ENCODE results near the gene TMEM245. TPM values are rescaled to one million over a fixed set of nuclear protein-coding genes. Genes with fewer than 3 reads are reported as not detected.

Gene TMEM245
- total and polyA plus RNA-seq, 10 of the 15 experiments (the other 5 are each of a cell fraction or from before 2014, with no cell fraction given) = 7.4 to 36.1 (median 19.0) TPM

DNA sequence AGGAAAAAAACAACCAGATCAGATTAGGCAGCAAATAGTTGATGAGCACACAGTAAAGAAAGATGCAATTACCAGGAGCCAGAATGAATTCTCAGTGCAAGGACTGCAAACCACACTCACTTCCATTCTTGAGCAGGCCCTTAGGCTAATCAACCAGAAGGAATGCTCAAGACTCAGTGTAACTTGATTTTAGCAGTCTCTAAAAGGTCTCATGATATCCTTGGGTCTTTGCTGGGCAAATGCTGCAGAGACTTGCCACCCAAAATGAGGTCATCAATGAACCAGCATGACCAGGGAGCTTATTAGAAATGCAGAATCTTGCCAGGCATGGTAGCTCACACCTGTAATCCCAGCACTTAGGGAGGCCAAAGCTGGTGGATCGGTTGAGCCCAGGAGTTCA is 20.1 kb upstream of the TMEM245 start:
- FAIRE-seq (no peak), DNase-seq (ENCODE audit: low read depth, low spot score) (no peak), ATAC-seq (no peak)
- Histone ChIP-seq H3K27ac (ENCODE audit: control insufficient read depth, insufficient read depth) (no peak overlapping the region), H2AFZ (ENCODE audit: control insufficient read depth, low read depth, low read length) (no peak overlapping the region), H3K27me3 (replicated peaks in 1 of 2; ENCODE audit: control insufficient read depth in 2 of 2, insufficient read depth in 2 of 2, low read length in 1 of 2) (no peaks in the 10 kb centered on the region), H3K36me3 (ENCODE audit: control insufficient read depth in 2 of 2, insufficient read depth in 2 of 2, low read length in 1 of 2) (no peaks in the 10 kb centered on the region), H3K9ac (ENCODE audit: control insufficient read depth, insufficient read depth, low read length) (no peak overlapping the region), H3K4me2 (ENCODE audit: control insufficient read depth, insufficient read depth) (no peak overlapping the region), H4K20me1 (ENCODE audit: control insufficient read depth, insufficient read depth) (no peaks in the 10 kb centered on the region), H3K4me3 (no peak overlapping the region), H3K9me3 (replicated peaks; ENCODE audit: control insufficient read depth, insufficient read depth, low read length) (no peaks in the 10 kb centered on the region), H3K4me1 (ENCODE audit: control insufficient read depth, insufficient read depth, low read length) (no peaks in the 10 kb centered on the region), H3K79me2 (ENCODE audit: control insufficient read depth, insufficient read depth, low read length) (no peaks in the 10 kb centered on the region)
- RAD21 ChIA-PET (ENCODE audit: unreplicated experiment) = no interaction called here
- no TSS peak for BruUV-seq (replicated peaks)
- SMC1A ChIA-PET (ENCODE audit: uncharacterized antibody, unreplicated experiment) = interaction anchor here (0.9 kb wide), 1 partner anchor 22 kb away, joined by 3 read pairs; no protein-coding TSS in a partner anchor
- in situ Hi-C loops (cut with MboI) = no loop called here
- intact Hi-C loops (cut with micrococcal nuclease; ENCODE audit: unreplicated experiment) = no loop called here
- WGBS (ENCODE audit: insufficient coverage, insufficient replicate concordance, low lambda C conversion rate, missing lambda C conversion rate) = 41% methylated on average over 1 of the region's 1 CpG
- CTCF ChIA-PET = no interaction called here
- TF ChIP-seq TCF12 (IDR thresholded peaks at IDR 0.05; ENCODE audit: low read depth, low read length) = no peak
- TF ChIP-seq POLR2AphosphoS5 (IDR thresholded peaks at IDR 0.05; ENCODE audit: low read length) = no peak
- no peak for TF ChIP-seq MYB (IDR thresholded peaks at IDR 0.05; ENCODE audit: borderline replicate concordance, low read depth, low read length)
- TF ChIP-seq, protein P1, sequence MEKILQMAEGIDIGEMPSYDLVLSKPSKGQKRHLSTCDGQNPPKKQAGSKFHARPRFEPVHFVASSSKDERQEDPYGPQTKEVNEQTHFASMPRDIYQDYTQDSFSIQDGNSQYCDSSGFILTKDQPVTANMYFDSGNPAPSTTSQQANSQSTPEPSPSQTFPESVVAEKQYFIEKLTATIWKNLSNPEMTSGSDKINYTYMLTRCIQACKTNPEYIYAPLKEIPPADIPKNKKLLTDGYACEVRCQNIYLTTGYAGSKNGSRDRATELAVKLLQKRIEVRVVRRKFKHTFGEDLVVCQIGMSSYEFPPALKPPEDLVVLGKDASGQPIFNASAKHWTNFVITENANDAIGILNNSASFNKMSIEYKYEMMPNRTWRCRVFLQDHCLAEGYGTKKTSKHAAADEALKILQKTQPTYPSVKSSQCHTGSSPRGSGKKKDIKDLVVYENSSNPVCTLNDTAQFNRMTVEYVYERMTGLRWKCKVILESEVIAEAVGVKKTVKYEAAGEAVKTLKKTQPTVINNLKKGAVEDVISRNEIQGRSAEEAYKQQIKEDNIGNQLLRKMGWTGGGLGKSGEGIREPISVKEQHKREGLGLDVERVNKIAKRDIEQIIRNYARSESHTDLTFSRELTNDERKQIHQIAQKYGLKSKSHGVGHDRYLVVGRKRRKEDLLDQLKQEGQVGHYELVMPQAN (conservative IDR thresholded peaks at IDR 0.05) = no peak
- TF ChIP-seq IKZF2 (IDR thresholded peaks at IDR 0.05) = no peak
- TF ChIP-seq KAT2A (conservative IDR thresholded peaks at IDR 0.05; ENCODE audit: control insufficient read depth, low read depth, low read length) = no peak
- TF ChIP-seq TCF7 (IDR thresholded peaks at IDR 0.05; ENCODE audit: borderline replicate concordance) = no peak
- TF ChIP-seq NFXL1 (IDR thresholded peaks at IDR 0.05; ENCODE audit: borderline replicate concordance) = no peak
- no peak for TF ChIP-seq MXI1 (IDR thresholded peaks at IDR 0.05; ENCODE audit: low read depth, low read length)
- no peak for TF ChIP-seq RAD51 (IDR thresholded peaks at IDR 0.05)
- POLR2A ChIA-PET = no interaction called here
